ENCODE data around the gene C11orf86. TPM values are rescaled to one million over a fixed set of nuclear protein-coding genes. Genes with fewer than 3 reads are reported as not detected.

Gene C11orf86
- total RNA-seq, 2 donors from 2014 or later: 23.0 to 31.6 TPM

DNA sequence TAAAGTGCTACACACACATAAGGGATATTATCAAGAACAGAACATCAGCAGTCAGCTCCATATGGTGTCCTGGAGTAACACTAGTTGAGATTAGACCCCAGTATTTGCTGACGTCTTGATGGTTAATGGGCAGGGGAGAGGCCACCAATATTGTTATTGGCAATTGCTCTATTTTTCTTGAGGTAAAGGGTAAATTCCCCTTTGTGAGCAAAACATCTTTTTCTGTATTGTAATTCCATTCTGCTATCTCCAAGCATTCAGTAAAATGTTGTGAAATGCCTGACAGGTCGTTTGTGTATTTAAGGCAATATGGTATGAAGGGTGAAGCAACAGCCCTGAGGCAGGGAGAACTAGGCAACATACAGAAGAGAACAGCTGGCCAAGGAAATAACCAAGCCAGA, 38.8 kb upstream of the C11orf86 start:
- Histone ChIP-seq H3K4me1 (no peaks in the 10 kb centered on the region), H3K27me3 (no peaks in the 10 kb centered on the region), H3K27ac (no peak overlapping the region), H3K9ac (ENCODE audit: low read depth in 2 of 2, low read length in 2 of 2) (no peak overlapping the region), H3K9me3 (no peaks in the 10 kb centered on the region), H3K4me3 (no peak overlapping the region), H3K36me3 (no peaks in the 10 kb centered on the region)
- DNase-seq: no peak
- intact Hi-C loops (cut with DNase I): no loop called here
- TF ChIP-seq CTCF (IDR thresholded peaks at IDR 0.05): no peak

DNA sequence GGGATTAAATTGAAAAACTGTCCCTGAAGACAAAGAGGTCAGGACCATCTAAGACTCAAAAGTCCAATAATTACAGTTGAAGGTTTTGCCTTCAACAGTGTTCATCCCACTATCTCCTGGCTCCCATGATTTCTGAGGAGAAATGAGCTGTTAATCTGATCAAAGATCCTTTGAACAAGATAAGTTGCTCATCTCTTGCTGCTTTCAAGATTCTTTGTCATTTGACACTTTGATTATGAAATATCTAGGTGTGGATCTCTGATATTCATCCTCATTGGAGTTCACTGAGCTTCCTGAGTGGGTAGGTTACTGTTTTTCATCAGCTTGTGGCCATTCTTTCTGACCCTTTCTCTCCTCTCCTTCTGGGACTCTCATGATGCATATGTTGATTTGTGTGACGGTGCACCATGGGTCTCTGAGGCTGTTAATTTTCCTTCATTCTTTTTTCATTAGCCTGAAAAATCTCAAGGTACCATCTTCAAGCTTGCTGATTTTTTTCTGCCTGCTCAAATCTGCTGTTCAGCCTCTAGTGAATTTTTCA, 37.8 kb upstream of the C11orf86 start:
- TF ChIP-seq CTCF (IDR thresholded peaks at IDR 0.05): no peak
- H3K36me3 ChIP-seq: no peaks in the 10 kb centered on the region
- H3K27me3 ChIP-seq: no peaks in the 10 kb centered on the region
- intact Hi-C loops (cut with DNase I): no loop called here
- H3K27ac ChIP-seq: no peak overlapping the region
- no peak overlapping the region for H3K9ac ChIP-seq (ENCODE audit: low read depth in 2 of 2, low read length in 2 of 2)
- H3K4me3 ChIP-seq: no peak overlapping the region
- no peak for DNase-seq
- no peaks in the 10 kb centered on the region for H3K4me1 ChIP-seq
- no peaks in the 10 kb centered on the region for H3K9me3 ChIP-seq

GRCh38 chr11:66938582-66939135, 36.4 kb upstream of the C11orf86 start:
- H3K27ac ChIP-seq: no peak overlapping the region
- H3K4me1 ChIP-seq: no peaks in the 10 kb centered on the region
- H3K27me3 ChIP-seq: no peaks in the 10 kb centered on the region
- DNase-seq: no peak
- TF ChIP-seq CTCF (IDR thresholded peaks at IDR 0.05): no peak
- no peak overlapping the region for H3K9ac ChIP-seq (ENCODE audit: low read depth in 2 of 2, low read length in 2 of 2)
- no peak overlapping the region for H3K4me3 ChIP-seq
- intact Hi-C loops (cut with DNase I): no loop called here
- no peaks in the 10 kb centered on the region for H3K36me3 ChIP-seq
- no peaks in the 10 kb centered on the region for H3K9me3 ChIP-seq

- no peak for TF ChIP-seq CTCF (IDR thresholded peaks at IDR 0.05)
- peak; percentile 52 for DNase-seq
- intact Hi-C loops (cut with DNase I): no loop called here
- no peaks in the 10 kb centered on the region for H3K9me3 ChIP-seq
- no peak overlapping the region for H3K27ac ChIP-seq
- H3K9ac ChIP-seq (ENCODE audit: low read depth in 2 of 2, low read length in 2 of 2): no peak overlapping the region
- no peak overlapping the region for H3K4me3 ChIP-seq
- H3K27me3 ChIP-seq: no peaks in the 10 kb centered on the region
- H3K4me1 ChIP-seq: peaks cover 9% of the 10 kb centered on the region
- no peaks in the 10 kb centered on the region for H3K36me3 ChIP-seq
Measured at GRCh38 chr11:66950112-66950535, 25.0 kb upstream of the C11orf86 start.

- Histone ChIP-seq H3K4me3 (no peak overlapping the region), H3K9ac (ENCODE audit: low read depth in 2 of 2, low read length in 2 of 2) (no peak overlapping the region), H3K27me3 (no peaks in the 10 kb centered on the region), H3K4me1 (peaks cover 9% of the 10 kb centered on the region), H3K27ac (no peak overlapping the region), H3K36me3 (no peaks in the 10 kb centered on the region), H3K9me3 (no peaks in the 10 kb centered on the region)
- DNase-seq: no peak
- no peak for TF ChIP-seq CTCF (IDR thresholded peaks at IDR 0.05)
- intact Hi-C loops (cut with DNase I): no loop called here
Measured at GRCh38 chr11:66951135-66951534, 24.0 kb upstream of the C11orf86 start.

Measured in colonic mucosa (tissue), 4 donors.